G401 (cell line): ENCODE measurements around the gene JAM2. TPM values are rescaled to one million over a fixed set of nuclear protein-coding genes. Genes with fewer than 3 reads are reported as not detected.

Experiments
- DNase-seq: peaks from one replicate; pipeline ENCODE4 v3.0.0-alpha.2; 2015; ENCODE audit warnings: low spot score
- in situ Hi-C: cut with HindIII; loops from 2 replicates; pipeline ENCODE4 v1.10.0; 2016; ENCODE audit warnings: low sequenced_read_pairs, mixed read lengths
- total RNA-seq: library from RNA; depleted of rRNA; stranded (reverse); fragments of >200 nt; shearing (Covaris generic); gene quantifications from 2 replicates; pipeline ENCODE4 v1.2.3, GENCODE V29; 2014; rRNA removed

JAM2 gene
- total RNA-seq, 1 experiment from 2014 or later: not detected

DNA sequence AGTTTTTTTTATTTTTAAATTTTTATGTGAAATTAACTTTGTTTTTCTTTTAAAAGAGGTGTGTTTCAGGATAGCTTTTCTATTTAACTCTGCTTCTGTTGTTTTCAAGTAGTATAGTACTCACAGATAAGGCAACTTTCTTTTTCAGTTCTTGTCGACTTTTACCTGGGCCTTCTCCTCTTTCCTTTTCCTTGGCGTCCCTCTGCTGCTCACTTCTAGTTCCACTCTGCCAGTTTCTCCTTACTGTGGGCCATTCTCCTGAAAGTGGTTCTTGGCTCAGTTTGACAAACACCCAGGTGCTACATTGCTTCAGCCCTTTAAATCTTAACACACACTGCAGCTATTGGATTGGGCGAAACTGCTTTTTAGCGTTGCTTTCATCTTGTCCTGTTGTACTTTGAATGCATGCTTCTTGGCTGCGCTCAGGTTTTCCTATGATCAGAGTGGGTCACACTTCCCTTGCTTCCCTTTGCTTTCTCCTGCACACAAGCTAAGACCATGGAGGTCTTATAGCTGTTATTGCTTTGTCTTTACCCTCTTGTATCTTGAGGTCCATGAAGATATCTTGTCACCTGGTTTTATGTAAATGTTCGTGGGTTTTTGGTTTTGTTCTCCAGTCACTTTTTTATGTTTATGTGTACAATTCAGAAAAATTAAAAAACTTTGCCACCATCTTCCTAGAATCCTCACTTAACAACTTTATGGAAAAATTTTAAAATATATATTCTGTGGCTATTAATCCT is 117.3 kb downstream of the JAM2 start:
- no peak for DNase-seq
- in situ Hi-C loops: no loop called here

DNA sequence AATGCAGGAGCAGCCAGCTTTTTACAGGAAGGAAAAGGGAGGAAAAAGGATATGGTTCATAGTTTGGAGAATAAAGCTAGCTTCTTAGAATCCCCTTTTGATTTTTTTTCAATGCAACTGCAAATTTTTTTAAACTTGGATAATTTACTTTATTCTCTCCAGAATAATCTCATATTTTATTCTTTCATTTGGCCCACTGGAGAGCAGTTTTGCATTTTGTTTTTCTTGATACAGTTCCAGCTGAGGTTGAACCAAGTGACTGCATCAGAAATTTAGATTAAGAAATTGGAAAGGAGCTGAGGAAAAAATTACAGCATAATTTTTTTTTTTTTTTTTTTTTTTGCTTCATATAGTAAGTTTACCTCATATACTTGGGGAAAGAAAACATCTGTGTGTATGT is 118.5 kb downstream of the JAM2 start:
- DNase-seq: no peak
- in situ Hi-C loops: no loop called here

DNA sequence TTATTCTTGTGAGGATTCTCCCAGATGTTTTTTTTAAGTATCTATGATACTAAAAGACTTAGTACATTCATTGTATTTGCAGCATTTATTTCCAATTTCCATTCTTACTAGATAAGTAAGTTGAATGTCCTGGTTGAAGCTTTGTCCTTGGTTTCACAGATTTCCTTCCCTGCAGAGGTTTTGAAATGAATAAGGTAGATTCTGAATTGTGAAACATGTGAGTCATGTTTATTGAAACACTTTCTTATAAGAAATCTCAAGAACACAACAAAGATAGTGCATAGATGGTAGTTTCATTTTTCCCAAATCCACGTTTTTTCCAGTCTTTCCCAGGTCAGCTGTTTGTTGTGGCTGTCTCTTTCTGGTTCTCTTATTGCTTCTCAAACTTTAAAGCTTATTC is 120.5 kb downstream of the JAM2 start:
- in situ Hi-C loops: no loop called here
- DNase-seq: no peak

DNA sequence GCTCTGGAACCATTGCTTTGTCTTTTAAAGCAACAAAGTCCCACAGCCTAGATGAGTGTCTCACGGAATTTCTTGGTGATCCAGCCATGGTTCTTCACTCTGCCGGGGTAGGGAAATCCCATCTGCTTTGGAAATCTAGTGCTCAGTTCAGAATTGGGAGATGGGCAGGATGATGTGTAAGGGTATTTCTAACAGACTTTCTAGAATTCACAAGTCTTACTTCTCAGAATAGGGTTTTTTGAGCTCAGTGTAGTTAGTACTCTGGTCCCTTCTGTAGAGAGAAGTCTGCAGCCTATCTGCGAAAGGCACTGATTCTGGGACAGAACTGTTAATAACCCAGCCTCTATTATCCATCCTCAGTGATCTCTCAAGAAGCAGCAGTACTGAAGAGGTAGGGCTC is 121.0 kb downstream of the JAM2 start:
- in situ Hi-C loops: no loop called here
- DNase-seq: no peak

DNA sequence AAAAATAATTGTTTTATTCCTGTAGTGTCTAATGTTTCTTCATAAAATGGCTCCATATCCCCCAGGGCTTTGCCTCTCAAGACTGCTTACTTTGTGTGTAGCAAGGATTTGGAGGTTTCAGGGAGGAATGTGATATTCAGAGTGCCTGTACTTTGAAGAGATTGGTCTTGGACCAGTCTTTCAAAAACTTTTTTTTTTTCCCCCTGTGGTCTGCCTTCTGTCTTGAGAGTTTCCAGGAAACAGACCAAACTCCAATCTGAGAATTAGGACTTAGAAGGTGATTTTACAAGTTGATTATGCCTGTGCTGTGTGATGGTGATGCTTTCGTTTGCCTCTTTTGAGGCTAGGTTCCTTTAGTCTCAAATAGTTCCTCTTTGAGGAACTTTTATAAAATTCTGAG is 121.6 kb downstream of the JAM2 start:
- in situ Hi-C loops: no loop called here
- DNase-seq: no peak

DNA sequence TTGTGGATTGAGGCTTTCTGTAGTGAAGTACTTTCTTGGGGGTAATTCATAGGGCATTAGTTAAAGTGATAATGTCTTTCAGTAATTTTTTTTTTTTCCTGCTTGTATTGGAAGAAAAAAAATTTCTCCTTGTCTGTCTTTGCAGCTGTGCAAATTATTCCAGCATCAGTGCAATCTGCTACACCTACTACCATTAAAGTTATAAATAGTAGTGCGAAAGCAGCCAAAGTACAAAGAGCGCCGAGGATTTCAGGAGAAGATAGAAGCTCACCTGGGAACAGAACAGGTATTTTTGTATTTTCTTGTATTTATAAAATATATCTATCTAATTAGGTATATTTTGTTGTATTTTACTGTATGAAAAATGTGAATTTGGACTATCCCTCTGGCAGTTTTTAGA is 125.0 kb downstream of the JAM2 start:
- in situ Hi-C loops: no loop called here

More for the DNA sequence above, 125.0 kb downstream of the JAM2 start:
- DNase-seq: no peak

Other genes starting within 250 kb of the JAM2 start
- gene MRPL39, start 31.8 kb upstream of the JAM2 start, total RNA-seq: 45.4 and 70.9 TPM in 2 replicates
- 78.2 and 86.1 TPM in 2 replicates for gene ATP5PF, start 95.6 kb downstream of the JAM2 start, total RNA-seq
- 12.4 and 19.9 TPM in 2 replicates for gene GABPA, start 95.7 kb downstream of the JAM2 start, total RNA-seq